Measurements from ENCODE around the gene BIRC7.

The BIRC7 gene

GRCh38 chr20:63253438-63254231, 17.9 kb downstream of the BIRC7 start:
- Histone ChIP-seq H3K9me3 (ENCODE audit: control insufficient read depth in 5 of 5, low read length in 5 of 5) (no peaks in the 10 kb centered on the region), H3K4me1 (ENCODE audit: control insufficient read depth in 5 of 5, insufficient read depth in 5 of 5, low read length in 5 of 5) (peaks cover 0 to 10% (median 5%) of the 10 kb centered on the region in 5 donors), H3K4me3 (ENCODE audit: low read depth in 1 of 5, low read length in 5 of 5) (peak overlapping the region in 1 of 5 donors; percentile 22), H3K27me3 (ENCODE audit: control insufficient read depth in 5 of 5, insufficient read depth in 4 of 5, low read length in 5 of 5) (peaks cover 29 to 68% (median 57%) of the 10 kb centered on the region in 5 donors), H3K27ac (ENCODE audit: low read depth, low read length) (no peak overlapping the region), H3K36me3 (ENCODE audit: control insufficient read depth in 5 of 5, insufficient read depth in 5 of 5, low read length in 5 of 5) (no peaks in the 10 kb centered on the region), H3K9ac (ENCODE audit: low read length in 5 of 5) (no peak overlapping the region)

- no peaks in the 10 kb centered on the region for H3K36me3 ChIP-seq (ENCODE audit: control insufficient read depth in 5 of 5, insufficient read depth in 5 of 5, low read length in 5 of 5)
- H3K9ac ChIP-seq (ENCODE audit: low read length in 5 of 5) = no peak within 1 kb of the TSS
- peak within 1 kb of the TSS in 1 of 5 donors; percentile 22 for H3K4me3 ChIP-seq (ENCODE audit: low read depth in 1 of 5, low read length in 5 of 5)
- H3K4me1 ChIP-seq (ENCODE audit: control insufficient read depth in 5 of 5, insufficient read depth in 5 of 5, low read length in 5 of 5) = peaks cover 0 to 10% (median 5%) of the 10 kb centered on the region in 5 donors
- H3K27me3 ChIP-seq (ENCODE audit: control insufficient read depth in 5 of 5, insufficient read depth in 4 of 5, low read length in 5 of 5) = peaks cover 29 to 66% (median 57%) of the 10 kb centered on the region in 5 donors
- no peaks in the 10 kb centered on the region for H3K9me3 ChIP-seq (ENCODE audit: control insufficient read depth in 5 of 5, low read length in 5 of 5)
- H3K27ac ChIP-seq (ENCODE audit: low read depth, low read length) = no peak within 1 kb of the TSS
Measured at GRCh38 chr20:63254232-63254605, 18.5 kb downstream of the BIRC7 start, which contains the start of gene NKAIN4. NKAIN4 (minus strand) TSS chr20:63254463; CDS start chr20:63254450, 13 bp downstream.

- H3K9me3 ChIP-seq (ENCODE audit: control insufficient read depth in 5 of 5, low read length in 5 of 5) = no peaks in the 10 kb centered on the region
- no peak overlapping the region for H3K9ac ChIP-seq (ENCODE audit: low read length in 5 of 5)
- peaks cover 30 to 65% (median 57%) of the 10 kb centered on the region in 5 donors for H3K27me3 ChIP-seq (ENCODE audit: control insufficient read depth in 5 of 5, insufficient read depth in 4 of 5, low read length in 5 of 5)
- peaks cover 0 to 10% (median 5%) of the 10 kb centered on the region in 5 donors for H3K4me1 ChIP-seq (ENCODE audit: control insufficient read depth in 5 of 5, insufficient read depth in 5 of 5, low read length in 5 of 5)
- H3K4me3 ChIP-seq (ENCODE audit: low read depth in 1 of 5, low read length in 5 of 5) = no peak overlapping the region
- H3K36me3 ChIP-seq (ENCODE audit: control insufficient read depth in 5 of 5, insufficient read depth in 5 of 5, low read length in 5 of 5) = no peaks in the 10 kb centered on the region
- H3K27ac ChIP-seq (ENCODE audit: low read depth, low read length) = no peak overlapping the region
Measured at GRCh38 chr20:63254606-63255384, 19.1 kb downstream of the BIRC7 start.

- H3K4me1 ChIP-seq (ENCODE audit: control insufficient read depth in 5 of 5, insufficient read depth in 5 of 5, low read length in 5 of 5) = peaks cover 0 to 10% (median 5%) of the 10 kb centered on the region in 5 donors
- no peak overlapping the region for H3K4me3 ChIP-seq (ENCODE audit: low read depth in 1 of 5, low read length in 5 of 5)
Measured at GRCh38 chr20:63255931-63256704, 20.4 kb downstream of the BIRC7 start.

DNA sequence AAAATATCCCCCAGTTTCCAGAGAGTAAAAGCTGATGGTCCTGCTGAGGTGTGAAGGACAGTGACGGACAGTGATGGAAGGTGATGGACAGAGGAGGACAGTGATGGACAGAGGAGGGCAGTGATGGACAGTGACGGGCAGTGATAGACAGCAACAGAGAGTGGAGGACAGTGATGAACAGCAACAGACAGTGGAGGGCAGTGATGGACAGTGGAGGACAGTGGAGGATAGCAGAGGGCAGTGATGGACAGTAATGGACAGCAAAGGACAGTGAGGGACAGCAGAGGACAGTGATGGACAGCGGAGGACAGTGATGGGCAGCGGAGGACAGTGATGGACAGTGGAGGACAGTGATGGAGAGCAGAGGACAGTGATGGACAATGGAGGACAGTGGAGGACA, 21.2 kb downstream of the BIRC7 start:
- Histone ChIP-seq H3K36me3 (ENCODE audit: control insufficient read depth in 5 of 5, insufficient read depth in 5 of 5, low read length in 5 of 5) (no peaks in the 10 kb centered on the region), H3K4me3 (ENCODE audit: low read depth in 1 of 5, low read length in 5 of 5) (no peak overlapping the region), H3K27me3 (ENCODE audit: control insufficient read depth in 5 of 5, insufficient read depth in 4 of 5, low read length in 5 of 5) (peaks cover 27 to 75% (median 67%) of the 10 kb centered on the region in 5 donors), H3K9ac (ENCODE audit: low read length in 5 of 5) (no peak overlapping the region), H3K4me1 (ENCODE audit: control insufficient read depth in 5 of 5, insufficient read depth in 5 of 5, low read length in 5 of 5) (peaks cover 0 to 10% (median 5%) of the 10 kb centered on the region in 5 donors), H3K9me3 (ENCODE audit: control insufficient read depth in 5 of 5, low read length in 5 of 5) (no peaks in the 10 kb centered on the region), H3K27ac (ENCODE audit: low read depth, low read length) (no peak overlapping the region)

More at GRCh38 chr20:63255931-63256704, 20.4 kb downstream of the BIRC7 start:
- no peaks in the 10 kb centered on the region for H3K9me3 ChIP-seq (ENCODE audit: control insufficient read depth in 5 of 5, low read length in 5 of 5)
- no peaks in the 10 kb centered on the region for H3K36me3 ChIP-seq (ENCODE audit: control insufficient read depth in 5 of 5, insufficient read depth in 5 of 5, low read length in 5 of 5)
- H3K27me3 ChIP-seq (ENCODE audit: control insufficient read depth in 5 of 5, insufficient read depth in 4 of 5, low read length in 5 of 5) = peaks cover 27 to 72% (median 62%) of the 10 kb centered on the region in 5 donors
- H3K27ac ChIP-seq (ENCODE audit: low read depth, low read length) = no peak overlapping the region
- H3K9ac ChIP-seq (ENCODE audit: low read length in 5 of 5) = no peak overlapping the region

DNA sequence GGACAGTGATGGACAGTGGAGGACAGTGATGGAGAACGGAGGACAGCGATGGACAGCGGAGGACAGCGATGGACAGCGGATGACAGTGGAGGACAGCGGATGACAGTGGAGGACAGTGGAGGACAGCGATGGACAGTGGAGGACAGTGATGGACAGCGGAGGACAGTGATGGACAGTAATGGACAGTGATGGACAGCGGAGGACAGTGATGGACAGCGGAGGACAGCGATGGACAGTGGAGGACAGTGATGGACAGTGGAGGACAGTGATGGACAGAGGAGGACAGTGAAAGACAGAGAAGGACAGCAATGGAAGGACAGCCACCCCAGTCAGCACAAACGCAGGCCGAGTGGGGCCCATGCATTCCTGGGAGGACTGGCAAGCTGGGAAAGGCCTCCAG, 21.9 kb downstream of the BIRC7 start:
- Histone ChIP-seq H3K27ac (ENCODE audit: low read depth, low read length) (no peak overlapping the region), H3K27me3 (ENCODE audit: control insufficient read depth in 5 of 5, insufficient read depth in 4 of 5, low read length in 5 of 5) (peaks cover 24 to 73% (median 64%) of the 10 kb centered on the region in 5 donors), H3K4me1 (ENCODE audit: control insufficient read depth in 5 of 5, insufficient read depth in 5 of 5, low read length in 5 of 5) (peaks cover 0 to 10% (median 5%) of the 10 kb centered on the region in 5 donors), H3K9me3 (ENCODE audit: control insufficient read depth in 5 of 5, low read length in 5 of 5) (no peaks in the 10 kb centered on the region), H3K4me3 (ENCODE audit: low read depth in 1 of 5, low read length in 5 of 5) (no peak overlapping the region), H3K9ac (ENCODE audit: low read length in 5 of 5) (no peak overlapping the region), H3K36me3 (ENCODE audit: control insufficient read depth in 5 of 5, insufficient read depth in 5 of 5, low read length in 5 of 5) (no peaks in the 10 kb centered on the region)

- no peak overlapping the region for H3K4me3 ChIP-seq (ENCODE audit: low read depth in 1 of 5, low read length in 5 of 5)
- no peaks in the 10 kb centered on the region for H3K9me3 ChIP-seq (ENCODE audit: control insufficient read depth in 5 of 5, low read length in 5 of 5)
- no peak overlapping the region for H3K9ac ChIP-seq (ENCODE audit: low read length in 5 of 5)
- H3K27ac ChIP-seq (ENCODE audit: low read depth, low read length) = no peak overlapping the region
- H3K36me3 ChIP-seq (ENCODE audit: control insufficient read depth in 5 of 5, insufficient read depth in 5 of 5, low read length in 5 of 5) = no peaks in the 10 kb centered on the region
- peaks cover 0 to 4% (median 0%) of the 10 kb centered on the region in 5 donors for H3K4me1 ChIP-seq (ENCODE audit: control insufficient read depth in 5 of 5, insufficient read depth in 5 of 5, low read length in 5 of 5)
- peaks cover 21 to 64% (median 57%) of the 10 kb centered on the region in 5 donors for H3K27me3 ChIP-seq (ENCODE audit: control insufficient read depth in 5 of 5, insufficient read depth in 4 of 5, low read length in 5 of 5)
Measured at GRCh38 chr20:63258781-63259180, 23.1 kb downstream of the BIRC7 start.

DNA sequence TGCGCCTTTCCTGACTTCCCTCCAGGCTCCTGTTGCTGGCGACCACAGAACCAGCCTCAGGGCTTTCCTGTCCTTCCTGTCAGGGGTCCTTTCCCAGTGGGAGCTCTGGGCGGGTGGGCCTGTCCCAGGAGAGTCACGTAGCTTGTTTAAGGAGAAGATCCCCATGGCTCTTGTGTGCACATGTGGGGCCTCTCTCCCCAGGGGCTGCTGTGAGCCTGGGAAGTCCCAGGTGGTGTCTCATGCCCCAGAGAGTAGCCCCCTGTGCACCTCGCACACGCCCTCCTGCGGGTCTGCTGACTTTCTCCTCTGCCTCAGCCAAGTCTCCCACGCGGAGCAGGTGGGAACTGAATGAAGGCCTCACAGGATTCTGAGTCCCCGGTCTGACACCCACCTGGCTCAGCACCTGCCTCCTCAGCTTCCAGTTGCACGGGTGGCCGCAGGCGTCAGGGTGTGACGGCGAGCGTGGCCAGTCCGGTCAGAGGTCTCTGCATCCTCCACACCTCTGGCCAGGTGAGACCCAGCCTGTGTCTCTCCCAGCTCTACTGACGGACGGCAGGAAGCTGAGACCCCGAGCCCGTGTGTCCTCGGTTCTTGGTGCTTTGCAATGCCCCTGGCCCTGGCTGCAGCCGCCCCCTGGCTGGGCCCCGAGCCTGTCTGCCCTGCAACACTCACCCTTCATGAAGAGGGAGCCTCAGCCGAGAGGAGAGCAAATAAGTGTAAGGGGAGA, 24.2 kb downstream of the BIRC7 start:
- Histone ChIP-seq H3K27me3 (ENCODE audit: control insufficient read depth in 5 of 5, insufficient read depth in 4 of 5, low read length in 5 of 5) (peaks cover 20 to 67% (median 62%) of the 10 kb centered on the region in 5 donors), H3K36me3 (ENCODE audit: control insufficient read depth in 5 of 5, insufficient read depth in 5 of 5, low read length in 5 of 5) (no peaks in the 10 kb centered on the region), H3K9ac (ENCODE audit: low read length in 5 of 5) (no peak overlapping the region), H3K9me3 (ENCODE audit: control insufficient read depth in 5 of 5, low read length in 5 of 5) (no peaks in the 10 kb centered on the region), H3K27ac (ENCODE audit: low read depth, low read length) (no peak overlapping the region), H3K4me3 (ENCODE audit: low read depth in 1 of 5, low read length in 5 of 5) (no peak overlapping the region), H3K4me1 (ENCODE audit: control insufficient read depth in 5 of 5, insufficient read depth in 5 of 5, low read length in 5 of 5) (no peaks in the 10 kb centered on the region)

DNA sequence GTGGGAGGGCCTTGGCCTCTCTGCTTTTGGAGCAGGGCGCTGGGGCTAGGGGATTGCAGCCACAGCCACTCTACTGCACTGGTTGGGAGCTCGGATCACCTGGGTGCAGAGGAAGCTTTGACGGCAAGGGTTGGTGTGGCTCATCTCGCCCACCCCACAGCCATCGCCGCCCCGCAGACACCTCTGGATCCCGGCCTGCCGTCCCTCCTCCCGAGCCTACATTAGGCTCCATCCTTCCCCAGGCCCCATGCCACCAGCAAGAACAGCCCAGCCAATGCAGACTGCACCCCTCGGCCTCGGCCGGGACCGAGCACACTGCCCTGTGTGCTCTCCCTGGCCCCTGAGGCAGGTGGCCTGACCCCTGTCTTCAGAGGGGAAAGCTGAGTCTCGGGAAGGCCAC, 24.8 kb downstream of the BIRC7 start:
- no peaks in the 10 kb centered on the region for H3K36me3 ChIP-seq (ENCODE audit: control insufficient read depth in 5 of 5, insufficient read depth in 5 of 5, low read length in 5 of 5)
- H3K27me3 ChIP-seq (ENCODE audit: control insufficient read depth in 5 of 5, insufficient read depth in 4 of 5, low read length in 5 of 5) = peaks cover 14 to 65% (median 57%) of the 10 kb centered on the region in 5 donors
- no peak overlapping the region for H3K4me3 ChIP-seq (ENCODE audit: low read depth in 1 of 5, low read length in 5 of 5)
- no peak overlapping the region for H3K9ac ChIP-seq (ENCODE audit: low read length in 5 of 5)
- no peaks in the 10 kb centered on the region for H3K4me1 ChIP-seq (ENCODE audit: control insufficient read depth in 5 of 5, insufficient read depth in 5 of 5, low read length in 5 of 5)
- no peak overlapping the region for H3K27ac ChIP-seq (ENCODE audit: low read depth, low read length)
- no peaks in the 10 kb centered on the region for H3K9me3 ChIP-seq (ENCODE audit: control insufficient read depth in 5 of 5, low read length in 5 of 5)

Data from subcutaneous abdominal adipose tissue (tissue), 5 donors.